WTC11 (cell line): ENCODE data around the gene ZSCAN5C.

ENCODE experiments used
- ATF6 ChIP-seq: sonication (generic); formaldehyde crosslinking; IDR thresholded peaks from 2 replicates; pipeline ENCODE4 v1.8.1; 2023; ENCODE audit warnings: mild to moderate bottlenecking, missing genetic modification reagents
- CREB1 ChIP-seq: sonication (generic); formaldehyde crosslinking; IDR thresholded peaks from 2 replicates; pipeline ENCODE4 v1.8.0; 2023; ENCODE audit warnings: mild to moderate bottlenecking, missing genetic modification reagents
- ESRRA ChIP-seq: sonication (generic); formaldehyde crosslinking; IDR thresholded peaks from 2 replicates; pipeline ENCODE4 v1.8.1; 2022; ENCODE audit warnings: mild to moderate bottlenecking, missing genetic modification reagents, borderline replicate concordance
- JUN ChIP-seq: sonication (generic); formaldehyde crosslinking; IDR thresholded peaks from 2 replicates; pipeline ENCODE4 v1.8.0; 2023; ENCODE audit warnings: mild to moderate bottlenecking, missing genetic modification reagents
- MAX ChIP-seq: sonication (generic); formaldehyde crosslinking; IDR thresholded peaks from 2 replicates; pipeline ENCODE4 v1.8.0; 2022; ENCODE audit warnings: mild to moderate bottlenecking, missing genetic modification reagents
- NFYB ChIP-seq: sonication (generic); formaldehyde crosslinking; conservative IDR thresholded peaks from 2 replicates; pipeline ENCODE4 v1.8.0; 2022; ENCODE audit warnings: low read depth, missing genetic modification reagents
- USF2 ChIP-seq: sonication (generic); formaldehyde crosslinking; IDR thresholded peaks from 2 replicates; pipeline ENCODE4 v1.8.1; 2023; ENCODE audit warnings: mild to moderate bottlenecking, missing genetic modification reagents, moderate library complexity
- ZNF317 ChIP-seq: sonication (generic); formaldehyde crosslinking; IDR thresholded peaks from 2 replicates; pipeline ENCODE4 v1.8.1; 2023; ENCODE audit warnings: low read depth, mild to moderate bottlenecking, moderate library complexity, missing genetic modification reagents, borderline replicate concordance
- ZNF423 ChIP-seq: fragments of 250-450 bp; sonication (Bioruptor Pico); IDR thresholded peaks from 2 replicates; pipeline ENCODE4 v2.1.2; 2022; ENCODE audit warnings: mild to moderate bottlenecking, moderate library complexity
- TF ChIP-seq, protein P1 (sequence below): sonication (generic); formaldehyde crosslinking; conservative IDR thresholded peaks from 2 replicates; pipeline ENCODE4 v1.8.1; 2023; ENCODE audit warnings: mild to moderate bottlenecking, low read depth, missing genetic modification reagents, moderate library complexity
- TF ChIP-seq, protein P2 (sequence below): fragments of 200-600 bp; IDR thresholded peaks from 2 replicates; pipeline ENCODE4 v1.8.0; 2022; ENCODE audit warnings: antibody characterized with exemption
- TF ChIP-seq, protein P3 (sequence below): fragments of 250-450 bp; sonication (Bioruptor Pico); IDR thresholded peaks from 2 replicates; pipeline ENCODE4 v1.9.0; 2021; ENCODE audit warnings: mild to moderate bottlenecking, borderline replicate concordance

DNA sequence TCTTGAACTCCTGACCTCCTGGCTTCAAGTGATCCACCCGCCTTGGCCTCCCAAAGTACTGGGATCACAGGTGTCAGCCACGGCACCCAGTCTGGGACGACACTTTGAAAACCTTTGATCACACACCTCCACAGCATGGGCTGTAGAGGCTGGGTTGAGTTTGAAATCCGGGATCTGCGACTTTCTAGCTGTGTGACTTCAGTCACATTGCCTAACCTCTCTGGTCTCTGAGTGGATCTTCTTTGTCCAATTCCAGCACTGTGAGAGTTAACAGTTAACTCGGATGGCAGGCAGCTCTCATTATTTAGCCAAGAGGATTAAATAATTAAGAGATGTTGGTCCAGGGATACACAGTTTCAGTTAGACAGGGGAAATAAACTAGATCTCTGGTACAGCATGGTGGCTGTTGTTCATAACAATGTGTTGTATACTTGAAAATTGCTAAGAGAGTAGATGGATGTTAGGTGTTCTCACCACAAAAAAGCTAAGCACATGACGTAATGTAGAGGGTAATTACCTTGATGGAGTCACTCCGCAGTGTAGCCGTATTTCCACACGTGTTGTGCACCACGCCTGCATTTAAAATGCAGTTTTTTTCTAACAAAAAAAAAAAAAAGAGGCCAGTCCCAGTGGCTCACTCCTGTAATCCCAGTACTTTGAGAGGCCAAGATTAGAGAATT lies 24.4 kb upstream of the ZSCAN5C start:
- TF ChIP-seq, protein P1, sequence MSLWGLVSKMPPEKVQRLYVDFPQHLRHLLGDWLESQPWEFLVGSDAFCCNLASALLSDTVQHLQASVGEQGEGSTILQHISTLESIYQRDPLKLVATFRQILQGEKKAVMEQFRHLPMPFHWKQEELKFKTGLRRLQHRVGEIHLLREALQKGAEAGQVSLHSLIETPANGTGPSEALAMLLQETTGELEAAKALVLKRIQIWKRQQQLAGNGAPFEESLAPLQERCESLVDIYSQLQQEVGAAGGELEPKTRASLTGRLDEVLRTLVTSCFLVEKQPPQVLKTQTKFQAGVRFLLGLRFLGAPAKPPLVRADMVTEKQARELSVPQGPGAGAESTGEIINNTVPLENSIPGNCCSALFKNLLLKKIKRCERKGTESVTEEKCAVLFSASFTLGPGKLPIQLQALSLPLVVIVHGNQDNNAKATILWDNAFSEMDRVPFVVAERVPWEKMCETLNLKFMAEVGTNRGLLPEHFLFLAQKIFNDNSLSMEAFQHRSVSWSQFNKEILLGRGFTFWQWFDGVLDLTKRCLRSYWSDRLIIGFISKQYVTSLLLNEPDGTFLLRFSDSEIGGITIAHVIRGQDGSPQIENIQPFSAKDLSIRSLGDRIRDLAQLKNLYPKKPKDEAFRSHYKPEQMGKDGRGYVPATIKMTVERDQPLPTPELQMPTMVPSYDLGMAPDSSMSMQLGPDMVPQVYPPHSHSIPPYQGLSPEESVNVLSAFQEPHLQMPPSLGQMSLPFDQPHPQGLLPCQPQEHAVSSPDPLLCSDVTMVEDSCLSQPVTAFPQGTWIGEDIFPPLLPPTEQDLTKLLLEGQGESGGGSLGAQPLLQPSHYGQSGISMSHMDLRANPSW (CRISPR knock-in tag), result no peak
- TF ChIP-seq, protein P2, sequence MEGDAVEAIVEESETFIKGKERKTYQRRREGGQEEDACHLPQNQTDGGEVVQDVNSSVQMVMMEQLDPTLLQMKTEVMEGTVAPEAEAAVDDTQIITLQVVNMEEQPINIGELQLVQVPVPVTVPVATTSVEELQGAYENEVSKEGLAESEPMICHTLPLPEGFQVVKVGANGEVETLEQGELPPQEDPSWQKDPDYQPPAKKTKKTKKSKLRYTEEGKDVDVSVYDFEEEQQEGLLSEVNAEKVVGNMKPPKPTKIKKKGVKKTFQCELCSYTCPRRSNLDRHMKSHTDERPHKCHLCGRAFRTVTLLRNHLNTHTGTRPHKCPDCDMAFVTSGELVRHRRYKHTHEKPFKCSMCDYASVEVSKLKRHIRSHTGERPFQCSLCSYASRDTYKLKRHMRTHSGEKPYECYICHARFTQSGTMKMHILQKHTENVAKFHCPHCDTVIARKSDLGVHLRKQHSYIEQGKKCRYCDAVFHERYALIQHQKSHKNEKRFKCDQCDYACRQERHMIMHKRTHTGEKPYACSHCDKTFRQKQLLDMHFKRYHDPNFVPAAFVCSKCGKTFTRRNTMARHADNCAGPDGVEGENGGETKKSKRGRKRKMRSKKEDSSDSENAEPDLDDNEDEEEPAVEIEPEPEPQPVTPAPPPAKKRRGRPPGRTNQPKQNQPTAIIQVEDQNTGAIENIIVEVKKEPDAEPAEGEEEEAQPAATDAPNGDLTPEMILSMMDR, result no peak
- no peak for TF ChIP-seq ZNF423 (CRISPR knock-in tag)
- no peak for TF ChIP-seq ATF6 (CRISPR knock-in tag)
- TF ChIP-seq USF2 (CRISPR knock-in tag), result no peak
- no peak for TF ChIP-seq CREB1
- no peak for TF ChIP-seq MAX (CRISPR knock-in tag)
- TF ChIP-seq JUN (CRISPR knock-in tag), result no peak
- no peak for TF ChIP-seq NFYB (CRISPR knock-in tag)
- no peak for TF ChIP-seq ESRRA (CRISPR knock-in tag)
- TF ChIP-seq ZNF317 (CRISPR knock-in tag), result no peak
- TF ChIP-seq, protein P3, sequence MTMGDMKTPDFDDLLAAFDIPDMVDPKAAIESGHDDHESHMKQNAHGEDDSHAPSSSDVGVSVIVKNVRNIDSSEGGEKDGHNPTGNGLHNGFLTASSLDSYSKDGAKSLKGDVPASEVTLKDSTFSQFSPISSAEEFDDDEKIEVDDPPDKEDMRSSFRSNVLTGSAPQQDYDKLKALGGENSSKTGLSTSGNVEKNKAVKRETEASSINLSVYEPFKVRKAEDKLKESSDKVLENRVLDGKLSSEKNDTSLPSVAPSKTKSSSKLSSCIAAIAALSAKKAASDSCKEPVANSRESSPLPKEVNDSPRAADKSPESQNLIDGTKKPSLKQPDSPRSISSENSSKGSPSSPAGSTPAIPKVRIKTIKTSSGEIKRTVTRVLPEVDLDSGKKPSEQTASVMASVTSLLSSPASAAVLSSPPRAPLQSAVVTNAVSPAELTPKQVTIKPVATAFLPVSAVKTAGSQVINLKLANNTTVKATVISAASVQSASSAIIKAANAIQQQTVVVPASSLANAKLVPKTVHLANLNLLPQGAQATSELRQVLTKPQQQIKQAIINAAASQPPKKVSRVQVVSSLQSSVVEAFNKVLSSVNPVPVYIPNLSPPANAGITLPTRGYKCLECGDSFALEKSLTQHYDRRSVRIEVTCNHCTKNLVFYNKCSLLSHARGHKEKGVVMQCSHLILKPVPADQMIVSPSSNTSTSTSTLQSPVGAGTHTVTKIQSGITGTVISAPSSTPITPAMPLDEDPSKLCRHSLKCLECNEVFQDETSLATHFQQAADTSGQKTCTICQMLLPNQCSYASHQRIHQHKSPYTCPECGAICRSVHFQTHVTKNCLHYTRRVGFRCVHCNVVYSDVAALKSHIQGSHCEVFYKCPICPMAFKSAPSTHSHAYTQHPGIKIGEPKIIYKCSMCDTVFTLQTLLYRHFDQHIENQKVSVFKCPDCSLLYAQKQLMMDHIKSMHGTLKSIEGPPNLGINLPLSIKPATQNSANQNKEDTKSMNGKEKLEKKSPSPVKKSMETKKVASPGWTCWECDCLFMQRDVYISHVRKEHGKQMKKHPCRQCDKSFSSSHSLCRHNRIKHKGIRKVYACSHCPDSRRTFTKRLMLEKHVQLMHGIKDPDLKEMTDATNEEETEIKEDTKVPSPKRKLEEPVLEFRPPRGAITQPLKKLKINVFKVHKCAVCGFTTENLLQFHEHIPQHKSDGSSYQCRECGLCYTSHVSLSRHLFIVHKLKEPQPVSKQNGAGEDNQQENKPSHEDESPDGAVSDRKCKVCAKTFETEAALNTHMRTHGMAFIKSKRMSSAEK (CRISPR knock-in tag), result no peak
